Measurements from ENCODE around the gene LRRC73.
A peak's percentile ranks its signal among the peaks of the same experiment; 100 is the strongest.

DNA sequence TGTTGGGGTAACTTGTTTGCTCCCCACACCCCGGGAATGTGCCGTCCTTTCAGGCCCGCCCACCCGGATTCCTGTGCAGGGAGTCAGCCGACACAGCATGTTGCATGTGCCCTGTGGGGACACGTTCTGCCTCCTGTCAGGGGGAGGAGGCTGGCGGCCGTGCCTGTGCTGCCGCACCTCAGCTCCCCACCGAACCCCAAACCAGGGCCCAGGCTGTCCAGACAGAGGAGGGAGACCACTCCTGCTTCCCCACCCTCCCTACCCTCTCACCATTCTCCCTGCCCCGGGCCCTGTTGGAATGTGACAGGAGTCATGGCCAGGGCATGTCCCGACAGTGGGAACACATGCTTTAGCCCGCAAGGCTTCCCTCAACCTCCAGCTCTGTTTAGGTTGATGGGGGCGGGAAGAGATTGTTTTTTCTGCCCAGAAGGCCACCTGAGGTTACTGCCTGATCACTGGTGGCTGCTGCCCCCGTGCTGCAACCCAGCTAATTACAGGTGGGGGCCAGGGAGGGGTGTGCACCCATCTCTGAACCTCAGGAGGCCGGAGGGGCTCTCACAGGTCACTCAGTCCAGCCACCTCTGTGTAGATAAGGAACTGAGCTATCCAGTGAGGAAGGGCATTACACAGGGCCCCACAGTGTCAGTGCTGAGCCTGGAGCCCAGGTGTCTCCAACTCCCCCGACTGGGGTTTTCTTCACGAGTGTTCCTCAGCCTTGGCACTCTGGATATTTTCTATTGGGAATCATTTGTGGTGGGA, 13.6 kb downstream of the LRRC73 start:
- TF ChIP-seq, protein P1, sequence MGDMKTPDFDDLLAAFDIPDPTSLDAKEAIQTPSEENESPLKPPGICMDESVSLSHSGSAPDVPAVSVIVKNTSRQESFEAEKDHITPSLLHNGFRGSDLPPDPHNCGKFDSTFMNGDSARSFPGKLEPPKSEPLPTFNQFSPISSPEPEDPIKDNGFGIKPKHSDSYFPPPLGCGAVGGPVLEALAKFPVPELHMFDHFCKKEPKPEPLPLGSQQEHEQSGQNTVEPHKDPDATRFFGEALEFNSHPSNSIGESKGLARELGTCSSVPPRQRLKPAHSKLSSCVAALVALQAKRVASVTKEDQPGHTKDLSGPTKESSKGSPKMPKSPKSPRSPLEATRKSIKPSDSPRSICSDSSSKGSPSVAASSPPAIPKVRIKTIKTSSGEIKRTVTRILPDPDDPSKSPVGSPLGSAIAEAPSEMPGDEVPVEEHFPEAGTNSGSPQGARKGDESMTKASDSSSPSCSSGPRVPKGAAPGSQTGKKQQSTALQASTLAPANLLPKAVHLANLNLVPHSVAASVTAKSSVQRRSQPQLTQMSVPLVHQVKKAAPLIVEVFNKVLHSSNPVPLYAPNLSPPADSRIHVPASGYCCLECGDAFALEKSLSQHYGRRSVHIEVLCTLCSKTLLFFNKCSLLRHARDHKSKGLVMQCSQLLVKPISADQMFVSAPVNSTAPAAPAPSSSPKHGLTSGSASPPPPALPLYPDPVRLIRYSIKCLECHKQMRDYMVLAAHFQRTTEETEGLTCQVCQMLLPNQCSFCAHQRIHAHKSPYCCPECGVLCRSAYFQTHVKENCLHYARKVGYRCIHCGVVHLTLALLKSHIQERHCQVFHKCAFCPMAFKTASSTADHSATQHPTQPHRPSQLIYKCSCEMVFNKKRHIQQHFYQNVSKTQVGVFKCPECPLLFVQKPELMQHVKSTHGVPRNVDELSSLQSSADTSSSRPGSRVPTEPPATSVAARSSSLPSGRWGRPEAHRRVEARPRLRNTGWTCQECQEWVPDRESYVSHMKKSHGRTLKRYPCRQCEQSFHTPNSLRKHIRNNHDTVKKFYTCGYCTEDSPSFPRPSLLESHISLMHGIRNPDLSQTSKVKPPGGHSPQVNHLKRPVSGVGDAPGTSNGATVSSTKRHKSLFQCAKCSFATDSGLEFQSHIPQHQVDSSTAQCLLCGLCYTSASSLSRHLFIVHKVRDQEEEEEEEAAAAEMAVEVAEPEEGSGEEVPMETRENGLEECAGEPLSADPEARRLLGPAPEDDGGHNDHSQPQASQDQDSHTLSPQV (IDR thresholded peaks at IDR 0.05): no peak
- no peak for TF ChIP-seq TAF1 (IDR thresholded peaks at IDR 0.05; ENCODE audit: control insufficient read depth, extremely low read depth, insufficient read depth, low read length, severe bottlenecking)
- TF ChIP-seq, protein P2, sequence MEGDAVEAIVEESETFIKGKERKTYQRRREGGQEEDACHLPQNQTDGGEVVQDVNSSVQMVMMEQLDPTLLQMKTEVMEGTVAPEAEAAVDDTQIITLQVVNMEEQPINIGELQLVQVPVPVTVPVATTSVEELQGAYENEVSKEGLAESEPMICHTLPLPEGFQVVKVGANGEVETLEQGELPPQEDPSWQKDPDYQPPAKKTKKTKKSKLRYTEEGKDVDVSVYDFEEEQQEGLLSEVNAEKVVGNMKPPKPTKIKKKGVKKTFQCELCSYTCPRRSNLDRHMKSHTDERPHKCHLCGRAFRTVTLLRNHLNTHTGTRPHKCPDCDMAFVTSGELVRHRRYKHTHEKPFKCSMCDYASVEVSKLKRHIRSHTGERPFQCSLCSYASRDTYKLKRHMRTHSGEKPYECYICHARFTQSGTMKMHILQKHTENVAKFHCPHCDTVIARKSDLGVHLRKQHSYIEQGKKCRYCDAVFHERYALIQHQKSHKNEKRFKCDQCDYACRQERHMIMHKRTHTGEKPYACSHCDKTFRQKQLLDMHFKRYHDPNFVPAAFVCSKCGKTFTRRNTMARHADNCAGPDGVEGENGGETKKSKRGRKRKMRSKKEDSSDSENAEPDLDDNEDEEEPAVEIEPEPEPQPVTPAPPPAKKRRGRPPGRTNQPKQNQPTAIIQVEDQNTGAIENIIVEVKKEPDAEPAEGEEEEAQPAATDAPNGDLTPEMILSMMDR (IDR thresholded peaks at IDR 0.05 in 2 of 3, conservative IDR thresholded peaks at IDR 0.05 in 1 of 3; ENCODE audit: insufficient read depth in 2 of 3, low read depth in 1 of 3, low read length in 3 of 3): peak; percentile 90 to 94 (median 94)
- peak; percentile 92 for TF ChIP-seq SMC3 (conservative IDR thresholded peaks at IDR 0.05; ENCODE audit: insufficient read depth, low read depth, low read length)
- TF ChIP-seq, protein P3, sequence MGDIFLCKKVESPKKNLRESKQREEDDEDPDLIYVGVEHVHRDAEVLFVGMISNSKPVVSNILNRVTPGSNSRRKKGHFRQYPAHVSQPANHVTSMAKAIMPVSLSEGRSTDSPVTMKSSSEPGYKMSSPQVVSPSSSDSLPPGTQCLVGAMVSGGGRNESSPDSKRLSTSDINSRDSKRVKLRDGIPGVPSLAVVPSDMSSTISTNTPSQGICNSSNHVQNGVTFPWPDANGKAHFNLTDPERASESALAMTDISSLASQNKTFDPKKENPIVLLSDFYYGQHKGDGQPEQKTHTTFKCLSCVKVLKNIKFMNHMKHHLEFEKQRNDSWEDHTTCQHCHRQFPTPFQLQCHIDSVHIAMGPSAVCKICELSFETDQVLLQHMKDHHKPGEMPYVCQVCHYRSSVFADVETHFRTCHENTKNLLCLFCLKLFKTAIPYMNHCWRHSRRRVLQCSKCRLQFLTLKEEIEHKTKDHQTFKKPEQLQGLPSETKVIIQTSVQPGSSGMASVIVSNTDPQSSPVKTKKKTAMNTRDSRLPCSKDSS (IDR thresholded peaks at IDR 0.05; ENCODE audit: low read depth, partially characterized antibody): no peak
- TF ChIP-seq ZNF589 (CRISPR knock-in tag; IDR thresholded peaks at IDR 0.05; ENCODE audit: low read depth): no peak
- no peak for TF ChIP-seq CBX2 (IDR thresholded peaks at IDR 0.05; ENCODE audit: insufficient read depth, low read length, poor library complexity, severe bottlenecking)
- no peak for TF ChIP-seq POLR2A (conservative IDR thresholded peaks at IDR 0.05)
- TF ChIP-seq ARID2 (IDR thresholded peaks at IDR 0.05): peak; percentile 73; the same call in 1 of the 2 replicates
- TF ChIP-seq JUND (IDR thresholded peaks at IDR 0.05; ENCODE audit: borderline replicate concordance, low read depth, low read length): peak; percentile 6; the same call in 1 of the 2 replicates
- TF ChIP-seq JUND (tag; IDR thresholded peaks at IDR 0.05; ENCODE audit: borderline replicate concordance, low read depth, low read length): no peak
- no peak for TF ChIP-seq TCF7L2 (IDR thresholded peaks at IDR 0.05; ENCODE audit: low read depth, low read length)

Measured in K562 (cell line).